GM18505 (cell line): Measurements from ENCODE around the gene SCPEP1.

ENCODE experiments used
- ATAC-seq: cut with Tn5 transposase; IDR thresholded peaks from one replicate; pipeline ENCODE4 v1.9.1; 2021; ENCODE audit not compliant: unreplicated experiment
- POLR2A ChIP-seq: IDR thresholded peaks from 4 replicates; pipeline ENCODE4 v1.6.1; 2011; ENCODE audit warnings: borderline replicate concordance; ENCODE audit not compliant: insufficient read depth, insufficient read length; ENCODE audit errors: extremely low read depth

The SCPEP1 gene

DNA sequence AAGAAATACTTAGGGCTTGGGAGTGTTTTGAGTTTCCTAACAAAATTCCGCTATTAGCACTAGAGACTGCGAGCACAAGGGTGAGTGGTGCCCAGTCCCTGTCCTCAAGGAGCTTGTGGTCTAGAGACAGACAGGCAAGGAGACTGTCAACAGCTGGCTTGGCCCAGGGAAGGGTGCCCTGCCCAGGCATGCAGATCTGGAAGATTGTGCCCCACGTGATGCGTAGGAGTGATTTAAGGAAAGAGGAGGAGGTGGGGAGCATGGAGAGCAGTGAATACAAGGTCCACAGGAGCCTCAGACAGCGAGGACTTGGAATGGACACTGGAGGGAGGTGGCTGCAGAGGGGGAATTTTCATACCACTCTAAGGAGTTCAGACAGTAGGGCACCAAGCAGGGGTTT is 25.0 kb downstream of the SCPEP1 start:
- TF ChIP-seq POLR2A = no peak
- no peak for ATAC-seq

DNA sequence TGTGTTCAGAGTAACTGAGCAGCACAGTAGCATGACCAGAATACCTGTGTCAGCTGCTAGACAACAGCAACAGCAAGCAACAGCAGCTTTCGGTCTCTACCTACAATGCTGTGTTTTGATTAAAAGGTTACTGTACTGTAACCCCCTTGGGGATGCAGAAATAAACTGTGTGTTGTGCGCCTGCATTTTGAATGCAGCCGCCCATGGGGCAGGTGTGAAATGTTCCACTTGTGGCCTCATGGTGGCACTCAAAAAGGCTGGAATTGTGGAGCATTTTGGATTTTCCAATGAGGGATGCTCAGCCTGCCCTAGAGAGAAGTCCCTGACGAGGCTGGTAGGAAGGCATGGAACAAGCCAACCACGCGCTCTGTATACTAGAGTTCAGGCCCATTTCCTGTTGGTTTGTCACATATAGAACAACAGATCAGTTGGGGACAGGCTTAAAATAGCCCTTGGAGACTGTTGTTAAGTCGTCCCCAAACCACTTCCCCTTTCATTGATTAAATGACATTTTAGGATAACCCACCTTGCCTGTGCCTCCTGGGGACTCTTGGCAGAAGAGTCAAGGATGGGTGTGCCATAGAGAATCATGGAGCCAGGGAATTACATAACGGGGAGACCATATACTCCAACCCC is 27.1 kb downstream of the SCPEP1 start:
- TF ChIP-seq POLR2A = no peak
- ATAC-seq = peak; percentile 71

DNA sequence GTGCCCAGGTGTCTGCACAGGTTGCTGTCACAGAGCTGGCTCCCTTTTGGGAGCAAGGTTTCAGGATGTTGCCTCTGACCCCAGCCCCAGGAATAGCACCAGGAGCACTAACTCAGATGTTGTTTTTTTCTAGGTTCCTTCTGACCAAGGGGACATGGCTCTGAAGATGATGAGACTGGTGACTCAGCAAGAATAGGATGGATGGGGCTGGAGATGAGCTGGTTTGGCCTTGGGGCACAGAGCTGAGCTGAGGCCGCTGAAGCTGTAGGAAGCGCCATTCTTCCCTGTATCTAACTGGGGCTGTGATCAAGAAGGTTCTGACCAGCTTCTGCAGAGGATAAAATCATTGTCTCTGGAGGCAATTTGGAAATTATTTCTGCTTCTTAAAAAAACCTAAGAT is 28.1 kb downstream of the SCPEP1 start:
- ATAC-seq = no peak
- no peak for TF ChIP-seq POLR2A

DNA sequence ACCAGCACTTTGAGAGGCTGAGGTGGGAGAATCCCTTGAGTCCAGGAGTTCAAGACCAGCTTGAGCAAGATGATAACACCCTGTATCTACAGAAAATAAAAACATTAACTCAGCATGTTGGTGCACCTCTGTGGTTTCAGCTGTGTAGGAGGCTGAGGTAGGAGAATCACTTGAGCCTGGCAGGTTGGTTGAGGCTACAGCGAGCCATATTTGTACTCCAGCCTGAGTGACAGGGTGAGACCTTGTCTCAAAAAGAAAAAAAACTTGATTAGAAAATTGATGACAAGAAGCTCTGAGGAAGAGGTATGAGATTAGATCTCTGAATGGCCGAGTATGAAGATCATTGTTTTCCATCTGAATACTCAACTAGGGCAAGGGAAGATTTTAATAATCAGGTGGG is 31.0 kb downstream of the SCPEP1 start:
- no peak for TF ChIP-seq POLR2A
- no peak for ATAC-seq

DNA sequence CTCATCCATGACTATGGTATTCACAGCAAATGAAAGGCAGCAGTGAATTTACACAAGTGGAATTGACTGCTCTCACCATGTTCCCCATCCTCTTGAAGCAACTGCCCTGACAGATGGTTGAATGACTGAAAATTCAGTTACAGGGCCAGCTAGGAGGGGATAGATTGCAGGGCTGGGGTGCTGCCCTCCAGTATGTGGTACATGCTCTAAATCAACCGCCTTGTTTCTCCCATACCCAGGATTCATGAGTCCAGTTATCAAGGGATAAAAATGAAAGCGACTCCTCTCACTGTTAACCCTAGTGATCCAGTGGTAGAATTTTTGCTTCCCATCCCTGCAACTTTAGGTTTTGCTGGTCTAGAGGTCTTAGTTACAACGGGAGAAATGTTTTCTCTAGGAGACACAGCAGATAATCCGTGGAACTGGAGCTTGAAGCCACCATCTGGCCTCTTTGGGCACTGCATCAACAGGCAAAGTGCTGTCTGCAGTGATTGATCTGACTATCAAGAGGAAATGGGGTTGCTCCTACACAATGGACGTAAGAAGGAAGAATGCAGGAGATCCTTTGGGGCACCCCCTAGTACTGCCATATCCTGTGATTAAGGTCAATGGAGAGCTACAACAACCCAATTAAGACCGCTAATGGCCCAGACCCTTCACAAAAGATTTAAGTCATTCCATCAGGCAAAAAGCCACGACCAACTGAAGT is 32.0 kb downstream of the SCPEP1 start:
- ATAC-seq = peak; percentile 47

DNA sequence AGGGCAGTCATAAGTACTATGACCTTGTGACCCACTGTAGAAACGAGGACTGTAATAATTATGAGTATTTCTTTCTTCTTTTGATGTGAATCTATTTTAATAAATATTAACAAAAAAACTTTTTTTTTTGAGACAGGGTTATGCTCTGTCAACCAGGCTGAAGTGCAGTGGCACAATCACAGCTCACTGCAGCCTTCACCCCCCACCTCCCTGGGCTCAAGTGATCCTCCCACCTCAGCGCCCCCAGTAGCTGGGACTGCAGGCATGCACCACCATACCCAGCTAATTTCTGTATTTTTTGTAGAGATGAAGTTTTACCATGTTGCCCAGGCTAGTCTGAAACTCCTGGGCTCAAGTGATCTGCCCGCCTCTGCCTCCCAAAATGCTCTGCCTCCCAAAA is 32.6 kb downstream of the SCPEP1 start:
- ATAC-seq = no peak
- no peak for TF ChIP-seq POLR2A

More for the DNA sequence above, 32.0 kb downstream of the SCPEP1 start:
- TF ChIP-seq POLR2A = no peak

DNA sequence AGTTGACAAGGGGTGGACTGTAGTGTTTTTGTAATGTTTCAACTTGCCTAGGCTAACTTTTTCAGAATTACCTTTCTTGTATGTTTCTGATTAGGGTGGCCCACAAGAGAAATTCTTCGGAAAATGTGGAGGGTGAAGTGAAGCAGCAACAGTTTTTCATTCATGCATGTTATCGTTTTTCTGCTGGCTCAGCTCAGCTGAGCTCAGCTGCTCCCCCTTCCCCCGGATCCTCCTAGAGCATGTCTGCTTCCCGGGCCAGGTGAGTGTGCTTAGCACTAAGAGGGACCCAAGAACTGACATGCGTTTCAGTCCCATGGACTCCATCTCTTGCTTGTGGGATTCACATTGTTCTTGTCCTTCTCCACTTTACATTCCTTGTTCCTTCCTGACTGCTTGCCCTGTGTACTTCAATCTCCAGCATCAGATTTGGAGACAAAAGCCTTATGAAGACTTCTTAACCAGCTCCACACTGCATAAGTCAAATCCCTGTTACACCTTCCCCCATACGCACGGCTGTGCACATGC is 33.6 kb downstream of the SCPEP1 start:
- no peak for ATAC-seq
- no peak for TF ChIP-seq POLR2A

DNA sequence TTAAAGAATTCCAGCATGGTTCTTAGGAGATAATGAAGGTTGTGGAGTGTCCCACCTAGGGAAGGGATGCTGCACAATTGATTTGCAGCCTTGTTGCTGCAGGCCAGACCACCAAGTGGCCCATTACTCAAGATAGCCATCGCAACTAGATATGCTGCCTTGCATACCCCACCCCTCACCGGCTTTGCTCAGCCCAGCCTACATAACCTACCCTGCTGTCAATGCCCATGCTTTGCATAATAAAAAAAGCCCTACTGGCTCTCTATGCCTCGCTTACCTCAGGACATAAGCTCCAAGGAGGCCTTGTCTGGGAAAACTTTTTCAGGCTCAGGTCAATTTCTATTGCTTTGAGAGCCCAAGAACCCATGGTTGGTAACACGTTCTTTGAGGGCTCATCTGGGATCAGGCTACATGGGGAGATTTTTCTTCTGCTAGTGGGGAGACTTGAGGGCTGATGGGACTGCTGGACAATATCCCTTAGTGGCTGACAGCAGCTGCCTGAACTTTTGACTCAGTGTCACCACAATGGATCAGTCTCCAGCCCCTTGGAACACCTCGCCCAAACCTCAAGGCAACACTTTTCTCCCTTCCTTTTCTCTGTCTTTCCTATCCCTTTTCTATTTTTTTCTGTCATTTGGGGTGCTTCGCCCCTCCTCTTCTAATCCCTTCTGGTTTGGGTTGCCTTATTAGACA is 38.3 kb downstream of the SCPEP1 start:
- no peak for ATAC-seq

DNA sequence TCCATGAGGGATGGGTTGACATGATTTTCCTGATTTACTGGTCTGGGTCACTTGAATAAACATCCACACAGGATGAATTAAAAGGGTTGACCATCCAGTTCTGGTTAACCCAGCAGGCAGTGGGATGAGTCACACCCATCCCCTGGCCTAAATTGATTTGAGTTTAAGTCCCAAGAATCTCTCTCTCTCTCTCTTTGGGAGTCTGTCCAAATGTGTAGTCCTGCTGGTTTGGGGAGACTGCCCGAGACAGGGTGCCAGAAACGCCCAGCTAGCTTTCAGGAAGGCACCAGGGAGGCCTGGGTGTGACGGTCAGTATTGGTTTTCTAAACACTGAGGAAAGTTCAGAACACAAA is 38.8 kb downstream of the SCPEP1 start:
- no peak for ATAC-seq
- no peak for TF ChIP-seq POLR2A

More for the DNA sequence above, 38.3 kb downstream of the SCPEP1 start:
- TF ChIP-seq POLR2A = no peak

DNA sequence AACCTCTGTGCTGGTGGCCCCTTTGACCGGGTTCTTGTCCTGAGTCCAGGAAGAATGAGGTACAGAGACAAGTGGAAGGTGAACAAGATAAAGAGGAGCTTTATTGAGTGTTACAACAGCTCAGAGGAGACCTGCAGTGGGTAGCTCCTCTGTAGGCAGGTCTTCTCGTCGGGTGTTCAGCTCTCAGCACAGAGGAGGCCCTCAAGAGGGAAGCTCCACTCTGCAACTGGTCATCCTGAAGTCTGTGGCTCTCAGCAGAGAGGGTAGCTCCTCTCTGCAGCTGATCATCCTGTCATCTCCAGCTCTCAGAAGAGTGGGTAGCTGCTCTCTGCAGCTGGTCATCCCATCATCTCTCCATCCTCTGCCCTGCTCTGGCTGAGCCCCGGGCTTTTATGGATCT is 39.7 kb downstream of the SCPEP1 start:
- no peak for TF ChIP-seq POLR2A
- no peak for ATAC-seq

DNA sequence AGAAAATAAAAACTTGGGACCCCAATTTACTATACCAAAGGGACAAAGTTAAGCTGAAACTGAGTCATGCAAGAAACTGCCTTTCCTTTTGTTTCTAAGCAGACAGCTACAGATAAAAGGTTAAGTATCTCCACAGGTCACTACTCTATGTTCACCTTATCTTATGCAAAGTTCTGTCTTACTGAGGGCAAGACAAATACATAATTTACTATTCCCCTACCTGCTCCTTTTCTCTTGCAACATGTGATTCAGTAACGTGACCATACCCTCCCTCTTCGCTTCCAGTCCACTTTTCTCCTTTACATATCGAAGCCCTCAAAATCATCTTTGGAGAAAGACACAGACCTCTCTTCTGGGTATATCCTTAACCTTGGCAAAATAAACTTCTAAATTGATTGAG is 42.3 kb downstream of the SCPEP1 start:
- TF ChIP-seq POLR2A = no peak

DNA sequence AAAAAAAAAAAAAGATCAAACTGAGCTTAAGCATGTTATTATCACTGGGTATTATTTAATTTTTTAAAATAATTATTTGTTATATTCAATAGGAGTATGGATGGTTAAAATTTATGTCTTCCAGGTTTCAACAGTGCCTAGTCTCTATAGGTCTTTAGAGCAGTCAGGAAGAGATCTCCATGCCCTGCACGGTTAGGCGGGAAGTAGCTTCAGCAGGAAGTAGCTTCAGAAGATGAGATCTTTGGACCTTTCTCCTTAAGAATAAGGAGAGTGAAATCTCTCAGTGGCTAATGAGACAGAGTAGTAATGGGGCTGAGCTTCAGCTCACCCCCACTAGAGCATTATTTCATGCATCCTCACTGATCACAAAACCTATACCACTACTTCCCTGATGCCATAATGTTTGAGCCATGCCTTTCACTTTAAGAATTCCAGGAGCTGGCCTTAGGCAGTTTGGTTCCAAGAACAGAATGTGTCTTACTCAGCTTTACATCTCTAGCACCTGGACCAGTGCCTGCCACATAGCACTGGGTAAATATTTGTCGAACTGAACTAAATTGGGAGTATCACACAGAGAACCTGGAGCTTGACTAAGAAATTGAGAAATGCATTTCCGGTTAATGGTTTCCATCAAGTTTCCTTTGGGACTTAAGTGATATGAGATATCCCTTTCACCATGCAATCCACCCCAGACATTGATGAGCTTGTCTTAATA is 43.5 kb downstream of the SCPEP1 start:
- no peak for TF ChIP-seq POLR2A

More for the DNA sequence above, 42.3 kb downstream of the SCPEP1 start:
- no peak for ATAC-seq

DNA sequence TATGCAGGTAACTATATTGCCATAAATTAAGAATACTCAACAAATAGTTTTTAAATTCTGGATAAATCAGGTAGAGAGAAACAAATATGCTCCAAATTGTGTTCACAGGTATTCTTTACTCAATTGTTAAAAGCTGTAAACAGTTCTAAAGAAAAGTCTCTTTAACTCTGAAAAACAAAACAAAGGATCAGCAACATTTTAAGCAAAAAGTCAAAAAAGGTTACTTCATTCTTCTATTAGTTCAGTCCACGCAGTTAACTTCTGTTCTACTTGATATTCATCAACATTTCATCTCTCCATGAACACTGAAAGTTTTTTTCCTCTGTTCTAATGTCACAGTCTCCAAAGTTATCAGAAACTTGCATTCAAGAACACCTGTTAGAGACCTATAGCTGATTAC is 47.9 kb downstream of the SCPEP1 start:
- ATAC-seq = no peak
- TF ChIP-seq POLR2A = no peak

More for the DNA sequence above, 43.5 kb downstream of the SCPEP1 start:
- ATAC-seq = no peak
